Stimulated activated CD4-positive, alpha-beta T cell treated with anti-CD3 and anti-CD28 coated beads, Interleukin-2, amount 100 ng/mL, for 48 hours (primary cell): Measurements from ENCODE around the gene NDUFAF3.
A peak's percentile ranks its signal among the peaks of the same experiment; 100 is the strongest.

ENCODE experiments used
- DNase-seq, 2 donors: peaks; one replicate each; pipeline ENCODE4 v3.0.0-alpha.2; 2020

Gene NDUFAF3, protein sequence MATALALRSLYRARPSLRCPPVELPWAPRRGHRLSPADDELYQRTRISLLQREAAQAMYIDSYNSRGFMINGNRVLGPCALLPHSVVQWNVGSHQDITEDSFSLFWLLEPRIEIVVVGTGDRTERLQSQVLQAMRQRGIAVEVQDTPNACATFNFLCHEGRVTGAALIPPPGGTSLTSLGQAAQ

DNA sequence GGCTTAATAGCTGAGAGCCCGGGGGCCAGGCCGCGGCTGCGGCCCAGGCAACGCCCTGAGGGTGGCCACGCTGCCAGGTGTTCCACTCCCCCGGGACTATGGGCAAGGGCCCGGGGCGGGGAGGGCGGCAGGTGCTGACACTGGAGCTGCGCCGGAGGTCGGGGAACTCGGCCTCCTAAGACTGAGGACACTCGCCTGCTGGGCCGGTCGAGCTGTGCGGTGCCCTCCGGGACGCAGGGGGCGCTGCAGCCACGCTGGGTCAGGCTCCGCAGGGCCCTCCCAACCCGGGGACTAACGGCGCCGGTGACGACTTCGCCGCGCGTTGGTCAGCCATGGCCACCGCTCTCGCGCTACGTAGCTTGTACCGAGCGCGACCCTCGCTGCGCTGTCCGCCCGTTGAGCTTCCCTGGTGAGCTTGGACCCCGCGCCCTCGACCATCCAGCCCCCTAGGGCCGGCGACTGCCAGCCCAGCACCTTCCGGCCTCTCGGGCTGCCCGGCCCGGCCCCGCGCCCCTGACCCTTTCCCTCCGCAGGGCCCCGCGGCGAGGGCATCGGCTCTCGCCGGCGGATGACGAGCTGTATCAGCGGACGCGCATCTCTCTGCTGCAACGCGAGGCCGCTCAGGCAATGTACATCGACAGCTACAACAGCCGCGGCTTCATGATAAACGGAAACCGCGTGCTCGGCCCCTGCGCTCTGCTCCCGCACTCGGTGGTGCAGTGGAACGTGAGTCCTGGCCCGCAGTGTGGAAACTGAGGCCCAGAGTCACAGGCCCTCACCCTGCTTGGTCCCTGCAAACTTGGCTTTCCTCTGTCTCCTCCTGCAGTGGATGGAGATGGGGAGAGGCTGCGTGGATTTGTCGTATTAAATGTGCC, at the start of gene NDUFAF3:
Gene NDUFAF3, plus strand, starts transcription at position 309 of the 875 bp plus-strand sequence. Its CDS starts 24 bp downstream, at position 333.
- peak; percentile 94 to 95 for DNase-seq

GRCh38 chr3:48974076-48974864, 47.7 kb upstream of the NDUFAF3 start:
- DNase-seq, result no peak

- DNase-seq, result no peak
These were observed 42.5 kb upstream of the NDUFAF3 start for GRCh38 chr3:48979451-48979850.

DNA sequence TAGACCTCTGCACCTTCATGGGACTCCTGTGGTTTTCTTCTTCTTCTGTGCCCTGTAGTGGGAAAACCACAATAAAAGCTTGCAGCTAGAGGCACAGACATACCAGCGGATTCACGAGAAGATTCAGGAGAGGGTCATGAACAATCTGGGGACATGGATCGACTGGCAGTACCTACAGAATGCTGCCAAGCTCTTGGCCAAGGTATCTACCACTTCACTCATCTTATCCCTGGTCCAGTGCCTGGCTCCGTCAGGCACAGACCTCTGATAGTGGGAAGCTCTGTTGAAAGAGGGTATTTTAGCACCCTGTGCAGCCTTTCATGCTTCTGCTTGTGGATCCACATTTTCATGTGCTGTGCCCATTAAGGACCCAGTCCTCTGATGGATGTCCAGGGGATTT, 41.6 kb upstream of the NDUFAF3 start:
- DNase-seq, result no peak

- DNase-seq, result no peak
These were observed 39.9 kb upstream of the NDUFAF3 start for GRCh38 chr3:48982016-48982415.

DNA sequence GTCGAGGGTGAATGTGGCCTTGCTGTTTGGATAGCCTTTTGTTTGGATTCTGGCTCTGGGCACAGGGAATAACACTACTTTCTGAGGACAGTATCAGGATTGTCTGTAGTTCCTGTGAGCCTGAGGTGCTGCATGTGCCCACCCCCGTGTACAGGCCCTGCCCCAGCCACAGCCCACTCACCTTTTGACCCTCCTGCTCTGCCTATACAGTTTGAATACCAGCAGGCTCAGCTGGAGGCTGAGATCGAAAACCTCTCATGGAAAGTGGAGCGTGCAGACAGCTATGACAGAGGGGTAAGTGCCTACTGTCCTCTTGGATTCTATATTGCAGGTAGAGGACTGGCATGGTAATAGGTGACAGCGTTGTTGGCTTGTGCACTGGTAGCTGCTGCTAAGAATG, 39.2 kb upstream of the NDUFAF3 start:
- DNase-seq, result no peak

DNA sequence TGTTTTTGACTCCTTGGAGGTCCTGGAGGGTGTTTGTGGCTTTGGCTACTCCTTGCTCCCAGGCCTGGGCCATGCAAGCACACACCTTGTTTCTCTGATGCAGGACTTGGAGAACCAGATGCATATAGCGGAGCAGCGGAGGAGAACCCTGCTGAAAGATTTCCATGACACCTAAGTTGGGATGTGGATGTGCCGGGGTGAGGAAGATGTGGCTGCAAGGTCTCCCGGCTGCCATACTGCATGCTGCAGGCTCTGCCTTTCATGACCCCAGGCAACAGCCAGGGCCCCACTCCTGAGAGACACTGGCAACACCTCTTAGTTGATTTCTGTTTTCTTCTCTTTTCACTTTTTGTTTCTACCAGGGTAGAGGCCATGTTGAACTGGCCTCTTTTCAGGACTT, 38.8 kb upstream of the NDUFAF3 start:
- DNase-seq, result no peak

GRCh38 chr3:48984663-48985062, 37.3 kb upstream of the NDUFAF3 start:
- no peak for DNase-seq

DNA sequence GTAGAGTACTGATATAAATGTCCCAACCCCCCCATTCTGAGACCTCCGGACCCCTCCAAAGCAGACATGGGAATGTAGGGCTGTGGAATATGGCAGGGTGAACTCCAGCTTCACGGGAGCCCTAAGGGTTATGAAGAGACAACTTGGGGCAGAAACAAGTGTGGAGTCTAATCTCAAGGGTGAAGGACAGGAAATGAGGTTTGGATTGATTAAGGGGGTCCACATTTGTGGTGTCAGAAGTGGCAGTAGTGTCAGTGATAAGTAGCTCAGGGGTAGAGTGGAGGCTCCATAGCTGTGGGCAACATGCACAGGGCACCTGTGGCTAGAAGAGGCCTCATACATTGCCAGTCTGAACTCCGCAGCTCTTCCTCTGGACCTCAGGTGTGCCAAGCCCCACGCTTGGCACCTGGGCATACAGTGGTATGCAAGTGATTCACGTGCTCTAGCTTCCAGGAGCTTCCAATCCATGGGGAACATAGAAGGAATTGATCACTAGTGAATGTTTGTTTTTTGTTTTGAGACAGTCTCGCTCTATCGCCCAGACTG, 36.0 kb upstream of the NDUFAF3 start:
- no peak for DNase-seq

DNA sequence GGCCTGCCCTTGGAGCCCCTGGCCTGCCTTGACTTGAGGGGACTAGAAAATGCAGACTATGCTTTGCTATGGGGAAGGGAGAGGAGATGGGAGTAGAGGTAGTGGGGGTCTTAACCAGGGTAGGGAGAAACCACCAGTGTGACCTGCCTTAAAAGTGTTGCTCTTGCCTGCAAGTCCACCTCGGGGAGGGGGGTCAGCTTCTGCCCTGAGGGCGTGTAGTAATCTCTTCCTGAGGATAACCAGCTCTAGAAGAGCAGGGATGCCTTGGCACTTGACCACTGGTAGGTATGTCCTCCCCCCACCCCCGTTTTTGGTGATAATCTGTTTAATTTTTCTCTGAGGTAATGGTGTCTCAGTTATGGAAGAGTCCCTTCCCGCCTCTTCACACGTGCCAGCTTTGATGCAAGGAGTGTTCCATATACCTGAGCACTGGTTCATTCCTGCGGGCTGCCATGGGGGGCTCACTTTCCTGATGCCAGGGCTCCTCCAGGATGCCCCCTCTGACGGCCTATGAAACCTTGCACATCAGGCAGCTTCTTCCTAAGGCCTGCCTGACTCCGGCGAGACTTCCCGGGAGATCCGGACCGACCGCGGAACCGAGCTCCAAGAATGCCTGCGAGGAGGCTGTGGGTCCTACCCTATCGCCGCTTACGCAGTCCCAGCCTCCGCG, 32.7 kb upstream of the NDUFAF3 start:
- DNase-seq, result no peak

- DNase-seq, result peak; percentile 68 to 70
These were observed 31.9 kb upstream of the NDUFAF3 start, which contains the start of gene P4HTM for GRCh38 chr3:48989796-48990635. TSS of gene P4HTM (plus strand) at chr3:48990241. CDS start at chr3:48990257, 16 bp downstream.

GRCh38 chr3:48990636-48991469, 31.1 kb upstream of the NDUFAF3 start:
- no peak for DNase-seq

DNA sequence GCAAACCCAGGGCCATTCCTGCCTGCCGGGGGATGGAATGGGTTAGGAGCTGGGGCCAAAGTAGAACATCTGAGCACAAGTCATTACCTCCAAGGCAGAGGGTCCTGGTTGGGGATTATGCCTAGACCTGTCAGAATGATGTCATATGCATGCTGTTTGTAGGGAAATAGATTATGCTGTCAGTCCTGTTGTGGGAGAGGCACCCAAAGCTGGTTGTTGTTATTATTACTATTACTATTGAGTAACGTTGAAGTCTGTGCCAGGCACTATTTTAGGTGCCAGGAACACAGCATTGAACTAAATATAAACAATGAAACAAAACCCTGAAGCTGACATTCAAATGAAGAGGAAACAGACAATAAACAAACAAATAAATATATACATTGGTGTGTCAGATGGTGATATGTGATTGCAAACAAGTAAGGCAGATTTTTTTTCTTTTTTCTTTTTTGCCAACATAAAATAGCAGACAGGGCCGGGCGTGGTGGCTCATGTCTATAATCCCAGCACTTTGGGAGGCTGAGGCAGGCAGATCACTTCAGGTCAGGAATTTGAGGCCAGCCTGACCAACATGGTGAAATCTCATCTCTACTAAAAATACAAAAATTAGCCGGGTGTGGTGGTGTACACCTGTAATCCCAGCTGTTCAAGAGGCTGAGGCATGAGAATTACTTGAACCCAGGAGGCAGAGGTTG, 29.9 kb upstream of the NDUFAF3 start:
- no peak for DNase-seq

- DNase-seq, result no peak
These were observed 28.1 kb upstream of the NDUFAF3 start for GRCh38 chr3:48993834-48994233.

DNA sequence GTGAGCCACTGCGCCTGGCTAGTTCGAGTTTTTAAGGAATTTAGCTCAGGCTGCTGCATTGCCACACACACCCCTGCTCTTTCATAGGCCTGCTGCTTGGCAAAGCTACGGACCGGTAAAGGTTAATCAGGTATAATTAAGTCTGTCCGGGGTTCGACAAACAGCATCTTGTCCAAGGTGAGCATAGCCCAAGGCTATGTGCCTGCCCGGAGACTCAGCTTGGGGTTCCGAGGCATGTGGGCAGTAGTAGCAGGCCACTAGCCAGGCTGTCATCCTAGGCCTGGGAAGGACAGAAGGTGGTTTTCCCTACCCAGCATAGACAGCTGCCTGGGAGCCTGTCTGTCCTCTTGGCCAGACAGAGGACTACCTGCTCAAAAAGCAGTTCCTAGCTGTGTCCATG, 25.3 kb upstream of the NDUFAF3 start:
- no peak for DNase-seq

DNA sequence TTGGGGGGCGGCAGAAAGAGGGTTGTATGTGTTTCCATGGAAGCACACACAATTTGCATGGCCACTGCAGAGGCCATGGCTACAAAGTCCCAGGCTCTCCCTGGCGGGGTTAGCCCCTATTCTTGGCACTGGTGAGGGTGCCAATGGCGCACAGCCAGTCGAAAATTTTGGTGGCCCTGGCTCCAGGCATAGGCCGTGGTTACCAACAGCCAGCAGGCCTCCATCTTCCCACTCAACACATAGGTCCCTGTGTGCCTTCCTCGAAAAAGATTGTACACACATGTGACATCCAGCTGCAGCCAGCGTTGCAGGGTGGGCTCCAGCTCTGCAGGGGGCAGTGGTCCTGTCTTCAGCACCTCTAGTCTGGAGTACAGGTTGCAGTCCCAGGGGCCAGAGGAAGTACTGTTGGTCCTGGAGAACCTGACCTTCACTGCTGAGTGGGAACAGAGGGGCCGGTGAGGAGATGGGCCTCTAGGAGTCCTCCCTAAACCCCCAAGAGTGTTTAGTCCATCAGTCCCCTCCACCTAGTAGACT, 24.8 kb upstream of the NDUFAF3 start:
- no peak for DNase-seq

- no peak for DNase-seq
These were observed 23.9 kb upstream of the NDUFAF3 start for GRCh38 chr3:48997714-48998637.

GRCh38 chr3:48999085-48999858, 22.6 kb upstream of the NDUFAF3 start:
- DNase-seq, result no peak
